IPS-20b (cell line): Measurements from ENCODE around the gene HERC2.
"Not testable (repeated sequence)": the region's sequence is repeated elsewhere in the genome, so short reads cannot be mapped to it uniquely, and the experiment has no call there.

Experiments
- H3K27ac ChIP-seq: one replicate; pipeline ENCODE4 v1.5.1; 2013; ENCODE audit warnings: low read length
- H3K27me3 ChIP-seq: 2 replicates; pipeline ENCODE4 v1.6.1; 2013; ENCODE audit warnings: mild to moderate bottlenecking, low read length, inconsistent platforms; ENCODE audit not compliant: insufficient read depth
- H3K36me3 ChIP-seq: 2 replicates; pipeline ENCODE4 v1.6.1; 2013; ENCODE audit warnings: low read depth, mild to moderate bottlenecking, inconsistent platforms, low read length, moderate library complexity; ENCODE audit not compliant: insufficient read depth
- H3K4me1 ChIP-seq: 2 replicates; pipeline ENCODE4 v1.6.1; 2013; ENCODE audit warnings: mild to moderate bottlenecking, control low read depth, inconsistent platforms, low read length, moderate library complexity; ENCODE audit not compliant: insufficient read depth
- H3K4me3 ChIP-seq: 2 replicates; pipeline ENCODE4 v1.5.1; 2013; ENCODE audit warnings: mild to moderate bottlenecking, low read length, inconsistent platforms
- H3K9ac ChIP-seq: 2 replicates; pipeline ENCODE4 v1.6.1; 2013; ENCODE audit warnings: low read depth, mild to moderate bottlenecking, inconsistent platforms, low read length, moderate library complexity
- H3K9me3 ChIP-seq: 2 replicates; pipeline ENCODE4 v1.6.1; 2013; ENCODE audit warnings: mild to moderate bottlenecking, low read depth, low read length, inconsistent platforms; ENCODE audit not compliant: insufficient read depth

Gene HERC2, protein sequence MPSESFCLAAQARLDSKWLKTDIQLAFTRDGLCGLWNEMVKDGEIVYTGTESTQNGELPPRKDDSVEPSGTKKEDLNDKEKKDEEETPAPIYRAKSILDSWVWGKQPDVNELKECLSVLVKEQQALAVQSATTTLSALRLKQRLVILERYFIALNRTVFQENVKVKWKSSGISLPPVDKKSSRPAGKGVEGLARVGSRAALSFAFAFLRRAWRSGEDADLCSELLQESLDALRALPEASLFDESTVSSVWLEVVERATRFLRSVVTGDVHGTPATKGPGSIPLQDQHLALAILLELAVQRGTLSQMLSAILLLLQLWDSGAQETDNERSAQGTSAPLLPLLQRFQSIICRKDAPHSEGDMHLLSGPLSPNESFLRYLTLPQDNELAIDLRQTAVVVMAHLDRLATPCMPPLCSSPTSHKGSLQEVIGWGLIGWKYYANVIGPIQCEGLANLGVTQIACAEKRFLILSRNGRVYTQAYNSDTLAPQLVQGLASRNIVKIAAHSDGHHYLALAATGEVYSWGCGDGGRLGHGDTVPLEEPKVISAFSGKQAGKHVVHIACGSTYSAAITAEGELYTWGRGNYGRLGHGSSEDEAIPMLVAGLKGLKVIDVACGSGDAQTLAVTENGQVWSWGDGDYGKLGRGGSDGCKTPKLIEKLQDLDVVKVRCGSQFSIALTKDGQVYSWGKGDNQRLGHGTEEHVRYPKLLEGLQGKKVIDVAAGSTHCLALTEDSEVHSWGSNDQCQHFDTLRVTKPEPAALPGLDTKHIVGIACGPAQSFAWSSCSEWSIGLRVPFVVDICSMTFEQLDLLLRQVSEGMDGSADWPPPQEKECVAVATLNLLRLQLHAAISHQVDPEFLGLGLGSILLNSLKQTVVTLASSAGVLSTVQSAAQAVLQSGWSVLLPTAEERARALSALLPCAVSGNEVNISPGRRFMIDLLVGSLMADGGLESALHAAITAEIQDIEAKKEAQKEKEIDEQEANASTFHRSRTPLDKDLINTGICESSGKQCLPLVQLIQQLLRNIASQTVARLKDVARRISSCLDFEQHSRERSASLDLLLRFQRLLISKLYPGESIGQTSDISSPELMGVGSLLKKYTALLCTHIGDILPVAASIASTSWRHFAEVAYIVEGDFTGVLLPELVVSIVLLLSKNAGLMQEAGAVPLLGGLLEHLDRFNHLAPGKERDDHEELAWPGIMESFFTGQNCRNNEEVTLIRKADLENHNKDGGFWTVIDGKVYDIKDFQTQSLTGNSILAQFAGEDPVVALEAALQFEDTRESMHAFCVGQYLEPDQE (N-terminal part only)

GRCh38 chr15:28322129-28322588 lies at the start of gene HERC2:
Gene HERC2, minus strand, starts transcription at chr15:28322179. Its CDS starts 746 bp downstream, at chr15:28321433.
- H3K36me3 ChIP-seq, H3K27me3 ChIP-seq, H3K27ac ChIP-seq, H3K9ac ChIP-seq, H3K9me3 ChIP-seq, H3K4me1 ChIP-seq: not testable (repeated sequence)
- peak within 1 kb of the TSS; percentile 55 for H3K4me3 ChIP-seq

DNA sequence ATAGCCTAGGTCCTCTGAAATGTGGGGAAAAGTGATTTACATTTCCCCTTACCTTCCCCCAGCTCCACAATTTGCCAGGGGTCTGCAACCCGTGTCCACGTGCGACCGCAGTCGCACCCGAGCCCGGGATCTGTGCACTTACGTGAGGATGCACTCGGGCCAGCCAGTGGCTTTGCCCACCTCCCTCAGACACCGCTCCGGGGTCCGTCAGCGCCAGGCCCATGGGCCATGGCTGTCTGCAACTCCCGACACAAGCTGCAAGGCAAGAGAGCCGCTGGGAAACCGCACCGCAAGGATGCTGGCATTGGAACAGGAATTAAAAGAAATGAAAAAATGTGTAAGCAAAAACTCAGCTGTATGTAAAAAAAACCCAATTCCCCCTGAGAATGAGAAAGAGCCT lies 43.5 kb upstream of the HERC2 start:
- H3K27me3 ChIP-seq, H3K4me1 ChIP-seq, H3K27ac ChIP-seq, H3K4me3 ChIP-seq, H3K9me3 ChIP-seq, H3K36me3 ChIP-seq, H3K9ac ChIP-seq: not testable (repeated sequence)

DNA sequence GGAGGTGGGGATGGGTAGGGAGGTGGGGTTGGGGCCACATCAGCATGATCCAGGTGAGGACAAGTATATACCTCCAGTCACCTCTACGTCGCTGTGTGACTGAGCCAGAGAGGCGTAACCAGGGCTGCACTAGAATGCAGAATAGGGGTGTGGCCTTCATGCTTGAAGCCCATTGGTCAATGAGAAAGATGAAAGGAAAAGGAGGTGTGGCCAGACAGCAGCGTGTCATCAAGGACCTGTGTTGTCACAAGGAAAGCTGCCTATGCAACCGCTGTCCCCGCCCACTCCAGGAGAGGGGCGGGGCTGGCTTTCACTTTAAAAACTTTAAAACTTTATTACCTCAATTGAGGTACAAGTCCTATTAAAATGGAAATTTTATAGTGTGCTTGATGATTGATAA lies 36.0 kb upstream of the HERC2 start, which contains the start of gene GOLGA6L24:
GOLGA6L24 (minus strand) TSS at position 101 of the 400 bp plus-strand sequence; CDS start at position 40, 61 bp downstream.
- not testable (repeated sequence) for H3K4me1 ChIP-seq, H3K36me3 ChIP-seq, H3K27ac ChIP-seq, H3K9me3 ChIP-seq, H3K4me3 ChIP-seq, H3K9ac ChIP-seq, H3K27me3 ChIP-seq

DNA sequence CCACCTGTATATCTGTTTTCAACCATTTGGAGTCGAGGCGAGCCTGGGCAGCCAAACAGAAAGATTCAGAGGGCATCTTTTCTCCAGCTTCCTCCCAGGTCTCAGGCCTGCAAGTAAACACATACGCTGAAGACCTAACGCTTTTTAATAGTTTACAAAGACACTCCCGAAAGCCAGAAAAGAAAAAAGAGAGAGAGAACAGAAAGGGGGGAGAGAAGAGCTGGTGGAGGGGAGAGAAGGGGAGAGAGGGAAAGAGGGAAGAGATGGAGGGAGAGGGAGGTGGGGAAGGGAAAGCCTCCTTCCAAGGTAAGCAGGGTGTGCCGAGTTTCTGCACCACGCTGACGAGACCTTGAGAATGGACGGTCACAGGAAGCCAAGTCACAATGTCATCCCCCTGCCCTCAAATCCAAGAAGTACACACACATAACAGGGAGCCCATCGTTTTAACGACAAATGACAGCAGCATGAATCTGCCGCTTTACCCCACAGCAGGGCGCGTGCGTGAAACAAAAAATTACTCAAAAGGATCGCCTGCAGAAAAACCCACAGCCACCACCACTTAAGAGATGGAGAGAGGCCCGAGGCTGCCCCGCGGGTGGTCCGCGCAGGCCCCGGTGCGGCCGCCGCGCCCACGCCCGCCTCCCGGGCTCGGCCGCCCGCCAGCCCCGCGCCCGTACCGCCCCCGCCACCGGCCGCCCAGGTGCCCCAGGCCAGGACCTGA lies 461 bp downstream of the HERC2 start:
- not testable (repeated sequence) for H3K9me3 ChIP-seq, H3K4me1 ChIP-seq, H3K9ac ChIP-seq, H3K27me3 ChIP-seq, H3K27ac ChIP-seq
- Histone ChIP-seq H3K4me3 (peak overlapping the region; percentile 55), H3K36me3 (peaks cover 12% of the 10 kb centered on the region; the same call in 1 of the 2 replicates)

DNA sequence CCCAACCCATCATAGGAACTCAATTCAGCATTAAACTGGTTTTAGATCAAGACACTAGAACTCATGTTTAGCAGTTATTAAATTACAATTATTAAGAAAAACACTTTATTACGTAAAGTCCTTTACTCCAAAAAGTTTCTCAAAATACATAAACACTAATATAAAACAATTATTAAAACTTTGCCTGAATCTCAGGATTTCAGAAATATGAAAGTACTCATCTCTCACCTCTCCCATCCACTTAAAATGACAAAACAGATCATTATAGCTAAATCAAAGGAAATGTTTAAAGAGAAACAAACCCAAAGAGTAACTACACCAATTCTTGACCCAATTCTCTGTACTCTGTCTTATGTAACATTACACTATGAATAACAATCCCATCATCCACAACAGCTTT lies 2.3 kb downstream of the HERC2 start:
- not testable (repeated sequence) for H3K9me3 ChIP-seq, H3K4me1 ChIP-seq, H3K27ac ChIP-seq, H3K4me3 ChIP-seq, H3K27me3 ChIP-seq, H3K9ac ChIP-seq
- peaks cover 21% of the 10 kb centered on the region; the same call in 1 of the 2 replicates for H3K36me3 ChIP-seq

DNA sequence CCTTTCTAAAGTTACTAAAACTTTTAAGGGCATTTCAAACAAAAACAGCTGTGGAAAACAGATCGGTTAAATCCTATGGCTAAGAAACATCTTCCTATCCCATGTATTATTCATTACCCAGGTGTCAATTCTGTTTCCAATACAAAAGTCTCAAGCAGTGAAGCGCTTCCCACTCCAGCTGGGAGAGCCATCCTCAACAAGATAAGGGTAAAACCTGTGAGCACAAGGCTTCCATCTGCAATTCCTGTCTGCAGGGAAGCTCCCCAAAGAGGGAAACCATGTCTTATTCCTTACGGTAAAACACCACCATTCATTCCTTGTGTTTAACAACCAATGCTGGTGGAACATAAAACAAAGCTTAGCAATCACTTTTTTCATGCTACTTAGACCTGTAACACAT lies 3.2 kb downstream of the HERC2 start:
- H3K36me3 ChIP-seq: peaks cover 26% of the 10 kb centered on the region; the same call in 1 of the 2 replicates
- H3K9ac ChIP-seq, H3K27ac ChIP-seq, H3K4me3 ChIP-seq, H3K9me3 ChIP-seq, H3K4me1 ChIP-seq, H3K27me3 ChIP-seq: not testable (repeated sequence)

- not testable (repeated sequence) for H3K27me3 ChIP-seq, H3K9ac ChIP-seq, H3K9me3 ChIP-seq, H3K27ac ChIP-seq, H3K4me1 ChIP-seq, H3K4me3 ChIP-seq
- peaks cover 30% of the 10 kb centered on the region; the same call in 1 of the 2 replicates for H3K36me3 ChIP-seq
Measured at GRCh38 chr15:28318122-28318521, 3.9 kb downstream of the HERC2 start.

- H3K9me3 ChIP-seq, H3K9ac ChIP-seq: not testable (repeated sequence)
Measured at GRCh38 chr15:28316958-28317357, 5.0 kb downstream of the HERC2 start.

DNA sequence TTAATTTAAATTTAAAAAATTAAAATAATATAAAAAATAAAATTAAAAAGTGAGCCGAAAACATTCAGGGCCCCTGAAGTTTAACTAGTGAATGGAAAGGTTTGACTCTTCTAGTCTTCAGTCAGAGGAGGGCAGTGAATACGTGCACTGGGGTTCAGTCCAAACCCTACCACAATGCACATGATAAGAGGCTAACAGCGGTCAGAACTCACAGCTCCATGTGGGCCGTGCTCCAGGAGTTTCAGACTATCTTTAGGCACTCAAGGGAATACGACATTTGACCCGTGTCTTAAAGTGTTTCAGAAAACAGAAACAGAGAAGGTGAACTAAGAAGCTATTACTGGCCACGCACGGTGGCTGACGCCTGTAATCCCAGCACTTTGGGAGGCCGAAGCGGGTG lies 11.5 kb downstream of the HERC2 start:
- not testable (repeated sequence) for H3K4me3 ChIP-seq, H3K9ac ChIP-seq, H3K4me1 ChIP-seq, H3K27me3 ChIP-seq, H3K27ac ChIP-seq
- Histone ChIP-seq H3K9me3 (peaks cover 29% of the 10 kb centered on the region), H3K36me3 (peaks cover 33% of the 10 kb centered on the region)

More at GRCh38 chr15:28316958-28317357, 5.0 kb downstream of the HERC2 start:
- H3K4me3 ChIP-seq, H3K27me3 ChIP-seq, H3K4me1 ChIP-seq, H3K27ac ChIP-seq: not testable (repeated sequence)
- peaks cover 30% of the 10 kb centered on the region; the same call in 1 of the 2 replicates for H3K36me3 ChIP-seq

- Histone ChIP-seq H3K9me3 (peaks cover 29% of the 10 kb centered on the region), H3K36me3 (peaks cover 21% of the 10 kb centered on the region)
- H3K9ac ChIP-seq, H3K4me3 ChIP-seq, H3K27ac ChIP-seq, H3K27me3 ChIP-seq, H3K4me1 ChIP-seq: not testable (repeated sequence)
Measured at GRCh38 chr15:28308718-28309117, 13.3 kb downstream of the HERC2 start.

GRCh38 chr15:28305700-28306099 lies 16.3 kb downstream of the HERC2 start:
- not testable (repeated sequence) for H3K27ac ChIP-seq, H3K9ac ChIP-seq, H3K27me3 ChIP-seq, H3K4me1 ChIP-seq, H3K4me3 ChIP-seq
- Histone ChIP-seq H3K9me3 (peaks cover 29% of the 10 kb centered on the region), H3K36me3 (peaks cover 19% of the 10 kb centered on the region)
